ENCODE measurements around the gene SLC25A42.
A peak's percentile ranks its signal among the peaks of the same experiment; 100 is the strongest.
"Not testable (repeated sequence)": the region's sequence is repeated elsewhere in the genome, so short reads cannot be mapped to it uniquely, and the experiment has no call there.

The SLC25A42 gene

GRCh38 chr19:19138109-19138981 is 74.6 kb downstream of the SLC25A42 start, which contains the start of gene TMEM161A:
Gene TMEM161A (minus strand): TSS chr19:19138478. CDS start chr19:19138428, 50 bp downstream.
- peak; percentile 97 for DNase-seq

DNA sequence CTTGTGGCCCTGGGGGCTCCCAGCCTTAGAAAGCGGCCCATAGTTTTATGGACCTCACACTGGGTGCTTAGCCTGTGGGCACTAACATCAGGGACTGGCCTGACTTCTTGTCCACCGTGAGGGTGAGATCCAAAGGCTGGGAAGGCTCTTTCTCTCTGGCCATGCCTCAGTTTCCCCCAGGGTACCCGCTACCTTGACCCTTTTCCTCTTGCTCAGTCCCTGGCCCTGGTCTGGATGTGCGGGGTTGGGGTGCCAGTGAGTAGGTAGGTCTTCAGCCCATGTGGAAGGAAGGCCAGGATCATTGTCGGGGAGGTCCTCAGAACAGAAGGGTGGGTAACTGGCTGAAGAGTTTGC is 76.1 kb downstream of the SLC25A42 start:
- DNase-seq = no peak

DNA sequence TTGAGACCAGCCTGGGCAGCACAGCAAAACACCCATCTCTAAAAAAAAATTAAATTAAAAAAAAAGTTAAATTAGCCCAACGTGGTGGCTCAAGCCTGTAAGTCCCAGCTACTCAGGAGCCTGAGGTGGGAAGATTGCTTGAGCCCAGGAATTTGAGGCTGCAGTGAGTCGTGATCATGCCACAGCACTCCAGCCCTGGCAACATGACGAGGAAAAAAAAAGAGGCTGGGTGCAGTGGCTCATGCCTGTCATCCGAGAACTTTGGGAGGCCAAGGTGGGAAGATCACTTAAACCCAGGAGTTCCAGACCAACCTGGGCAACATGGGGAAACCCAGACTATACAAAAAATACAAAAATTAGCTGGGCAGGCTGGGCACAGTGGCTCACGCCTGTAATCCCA is 76.7 kb downstream of the SLC25A42 start:
- no peak for DNase-seq

GRCh38 chr19:19142347-19142746 is 78.6 kb downstream of the SLC25A42 start:
- no peak for DNase-seq

- no peak for DNase-seq
These were observed 81.5 kb downstream of the SLC25A42 start for GRCh38 chr19:19145281-19145680.

- peak; percentile 79 for DNase-seq
These were observed 82.2 kb downstream of the SLC25A42 start for GRCh38 chr19:19145684-19146608.

DNA sequence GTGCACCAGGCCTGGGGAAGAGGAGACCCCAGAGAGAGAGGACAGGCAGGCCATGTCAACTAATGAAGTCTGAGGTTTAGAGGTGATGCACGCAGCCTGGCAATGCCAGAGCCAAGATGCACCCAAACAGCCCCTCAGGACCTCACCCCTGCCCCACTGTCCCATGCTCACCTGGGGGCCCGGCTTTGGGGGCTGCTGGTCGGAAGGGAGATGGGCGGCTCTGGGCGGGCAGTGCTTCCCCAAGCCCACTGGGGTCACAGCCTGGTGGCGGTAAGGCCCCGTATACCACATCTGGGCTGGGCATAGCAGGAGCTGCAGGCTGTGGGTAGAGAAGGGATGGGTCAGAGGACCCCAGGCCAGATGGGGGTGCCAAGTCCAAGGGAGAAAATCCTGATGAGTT is 83.1 kb downstream of the SLC25A42 start:
- DNase-seq = no peak

- no peak for DNase-seq
These were observed 83.5 kb downstream of the SLC25A42 start for GRCh38 chr19:19147344-19147743.

- DNase-seq = not testable (repeated sequence)
These were observed 84.7 kb downstream of the SLC25A42 start for GRCh38 chr19:19148504-19148903.

GRCh38 chr19:19149435-19149834 is 85.6 kb downstream of the SLC25A42 start:
- DNase-seq = no peak

DNA sequence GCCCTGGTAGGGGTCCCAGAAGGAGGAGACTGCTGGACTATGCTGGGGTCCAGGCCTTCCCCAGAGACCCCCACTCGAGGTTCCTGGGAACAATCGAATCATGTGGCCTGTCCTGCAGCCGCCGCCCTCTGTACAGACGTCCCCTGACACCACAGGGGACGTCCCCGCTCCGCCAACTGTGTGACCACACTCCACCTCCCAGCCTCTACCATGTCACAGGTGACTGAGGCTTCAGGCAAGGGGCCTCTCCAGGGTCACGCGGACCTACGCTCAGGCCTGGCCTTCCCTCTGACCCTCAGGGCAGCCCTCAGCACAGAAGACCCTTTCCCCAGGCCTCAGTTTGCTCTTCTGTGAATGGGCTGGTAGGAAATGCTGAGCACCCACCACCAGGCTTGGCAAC is 87.6 kb downstream of the SLC25A42 start:
- no peak for DNase-seq

GRCh38 chr19:19152668-19153384 is 89.0 kb downstream of the SLC25A42 start:
- no peak for DNase-seq

DNA sequence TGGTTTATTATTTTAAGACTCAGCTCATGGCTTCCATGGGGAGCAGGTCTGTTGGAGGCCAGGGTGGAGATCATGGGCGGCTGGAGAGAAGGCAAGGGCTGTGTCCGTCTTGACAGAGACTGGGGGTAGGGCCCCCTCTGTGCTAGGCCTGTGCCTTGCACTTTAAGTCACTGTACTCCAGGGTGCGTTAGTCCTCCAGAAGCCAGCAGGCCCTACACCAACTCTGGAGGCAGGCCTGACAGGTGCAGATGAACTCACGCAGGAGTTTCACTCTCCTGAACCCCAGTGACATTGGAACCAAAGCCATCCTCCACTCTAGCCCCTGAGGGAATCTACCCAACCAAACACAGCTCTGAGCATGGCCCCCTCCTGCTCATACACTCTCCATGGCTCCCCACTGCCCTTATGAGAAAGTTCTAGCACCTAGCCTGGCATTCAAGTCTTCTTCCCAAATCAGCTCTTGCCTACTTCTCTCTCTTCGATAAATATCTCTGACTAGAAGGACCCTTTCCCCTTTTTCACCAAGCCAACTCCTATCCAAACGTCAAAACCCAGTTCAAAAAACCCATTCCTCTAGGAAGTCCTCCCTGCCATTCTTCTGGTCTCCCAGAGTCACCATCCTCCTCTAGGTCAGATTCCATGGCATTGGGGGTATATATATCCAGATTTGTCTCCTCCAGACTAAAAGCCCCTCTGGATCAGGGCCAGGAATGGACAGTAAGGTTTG is 91.1 kb downstream of the SLC25A42 start:
- DNase-seq = no peak

GRCh38 chr19:19155495-19156219 is 91.9 kb downstream of the SLC25A42 start:
- DNase-seq = no peak

- DNase-seq = no peak
These were observed 94.0 kb downstream of the SLC25A42 start for GRCh38 chr19:19157808-19158207.

GRCh38 chr19:19159534-19159933 is 95.7 kb downstream of the SLC25A42 start:
- DNase-seq = no peak

- DNase-seq = peak; percentile 38
These were observed 96.8 kb downstream of the SLC25A42 start for GRCh38 chr19:19160461-19161035.

DNA sequence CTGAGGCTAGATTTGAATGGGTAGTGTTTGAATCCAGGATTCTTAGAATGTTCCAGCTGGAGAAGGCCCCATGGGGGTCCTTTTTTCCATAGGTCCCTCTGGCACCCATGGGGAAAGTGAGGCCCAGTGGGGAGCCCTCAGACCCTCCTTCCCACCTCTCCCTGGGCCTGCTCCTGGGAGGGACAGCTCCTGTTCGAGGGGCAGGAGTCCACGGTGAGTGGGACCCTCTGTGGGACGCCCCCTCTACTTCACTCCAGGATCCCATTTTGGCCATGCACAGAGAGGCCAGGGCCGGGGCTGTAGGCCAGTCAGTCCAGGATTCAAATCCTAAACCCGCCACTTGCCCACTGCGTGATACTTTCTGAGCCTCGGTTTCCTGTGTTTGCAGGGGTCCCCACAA is 98.7 kb downstream of the SLC25A42 start:
- no peak for DNase-seq

Measured in CD4-positive, alpha-beta T cell treated with Interleukin-15 for 1 hour (primary cell).